ENCODE measurements around the gene ROR2. TPM values are rescaled to one million over a fixed set of nuclear protein-coding genes. Genes with fewer than 3 reads are reported as not detected.

Gene ROR2
- total RNA-seq, 1 donor from 2014 or later = 14.9 TPM

- H3K9me3 Mint-ChIP-seq = peaks cover 6% of the 10 kb centered on the region
- peaks cover 7% of the 10 kb centered on the region for H3K27me3 Mint-ChIP-seq (ENCODE audit: low read depth)
- TF ChIP-seq CTCF (conservative IDR thresholded peaks at IDR 0.05) = no peak
- no peak overlapping the region for H3K4me3 Mint-ChIP-seq
- no peak overlapping the region for H3K27ac Mint-ChIP-seq (ENCODE audit: unreplicated experiment)
- no peak for DNase-seq (ENCODE audit: low read depth, low spot score)
- no peaks in the 10 kb centered on the region for H3K36me3 Mint-ChIP-seq (ENCODE audit: low read depth)
- peaks cover 13% of the 10 kb centered on the region for H3K4me1 Mint-ChIP-seq
These were observed 382.3 kb downstream of the ROR2 start for GRCh38 chr9:91567642-91568274.

GRCh38 chr9:91564081-91564670 lies 385.9 kb downstream of the ROR2 start:
- DNase-seq (ENCODE audit: low read depth, low spot score) = no peak
- H3K27me3 Mint-ChIP-seq (ENCODE audit: low read depth) = peaks cover 4% of the 10 kb centered on the region
- TF ChIP-seq CTCF (conservative IDR thresholded peaks at IDR 0.05) = no peak

GRCh38 chr9:91562416-91562815 lies 387.6 kb downstream of the ROR2 start:
- no peak overlapping the region for H3K4me3 Mint-ChIP-seq
- no peaks in the 10 kb centered on the region for H3K4me1 Mint-ChIP-seq
- H3K9me3 Mint-ChIP-seq = peaks cover 2% of the 10 kb centered on the region
- no peak overlapping the region for H3K27ac Mint-ChIP-seq (ENCODE audit: unreplicated experiment)
- H3K27me3 Mint-ChIP-seq (ENCODE audit: low read depth) = peaks cover 2% of the 10 kb centered on the region
- no peaks in the 10 kb centered on the region for H3K36me3 Mint-ChIP-seq (ENCODE audit: low read depth)
- TF ChIP-seq CTCF (conservative IDR thresholded peaks at IDR 0.05) = no peak
- DNase-seq (ENCODE audit: low read depth, low spot score) = no peak

More at GRCh38 chr9:91564081-91564670, 385.9 kb downstream of the ROR2 start:
- Mint-ChIP-seq H3K36me3 (ENCODE audit: low read depth) (no peaks in the 10 kb centered on the region), H3K27ac (ENCODE audit: unreplicated experiment) (no peak overlapping the region), H3K9me3 (peaks cover 2% of the 10 kb centered on the region), H3K4me3 (no peak overlapping the region), H3K4me1 (peaks cover 5% of the 10 kb centered on the region)

- DNase-seq (ENCODE audit: low read depth, low spot score) = no peak
- peaks cover 2% of the 10 kb centered on the region for H3K27me3 Mint-ChIP-seq (ENCODE audit: low read depth)
- H3K36me3 Mint-ChIP-seq (ENCODE audit: low read depth) = no peaks in the 10 kb centered on the region
- no peaks in the 10 kb centered on the region for H3K9me3 Mint-ChIP-seq
- no peak overlapping the region for H3K27ac Mint-ChIP-seq (ENCODE audit: unreplicated experiment)
- no peaks in the 10 kb centered on the region for H3K4me1 Mint-ChIP-seq
- no peak for TF ChIP-seq CTCF (conservative IDR thresholded peaks at IDR 0.05)
- no peak overlapping the region for H3K4me3 Mint-ChIP-seq
These were observed 389.7 kb downstream of the ROR2 start for GRCh38 chr9:91560301-91560700.

GRCh38 chr9:91558879-91559278 lies 391.1 kb downstream of the ROR2 start:
- Mint-ChIP-seq H3K4me1 (no peaks in the 10 kb centered on the region), H3K27ac (ENCODE audit: unreplicated experiment) (no peak overlapping the region), H3K4me3 (no peak overlapping the region), H3K36me3 (ENCODE audit: low read depth) (no peaks in the 10 kb centered on the region), H3K9me3 (no peaks in the 10 kb centered on the region), H3K27me3 (ENCODE audit: low read depth) (no peaks in the 10 kb centered on the region)
- no peak for DNase-seq (ENCODE audit: low read depth, low spot score)
- peak; percentile 26 for TF ChIP-seq CTCF (conservative IDR thresholded peaks at IDR 0.05)

Data from neural crest cell (in vitro differentiated cells).